GM20431 (cell line): ENCODE results near the gene YEATS2.
"Not testable (repeated sequence)": the region's sequence is repeated elsewhere in the genome, so short reads cannot be mapped to it uniquely, and the experiment has no call there.

Source experiments
- in situ Hi-C: fragments of 300-500 bp; cut with MseI, MboI; formaldehyde crosslinking; loops from one replicate; pipeline ENCODE4 v1.15.0; 2020; ENCODE audit warnings: low sequenced_read_pairs; ENCODE audit not compliant: unreplicated experiment

Gene YEATS2

DNA sequence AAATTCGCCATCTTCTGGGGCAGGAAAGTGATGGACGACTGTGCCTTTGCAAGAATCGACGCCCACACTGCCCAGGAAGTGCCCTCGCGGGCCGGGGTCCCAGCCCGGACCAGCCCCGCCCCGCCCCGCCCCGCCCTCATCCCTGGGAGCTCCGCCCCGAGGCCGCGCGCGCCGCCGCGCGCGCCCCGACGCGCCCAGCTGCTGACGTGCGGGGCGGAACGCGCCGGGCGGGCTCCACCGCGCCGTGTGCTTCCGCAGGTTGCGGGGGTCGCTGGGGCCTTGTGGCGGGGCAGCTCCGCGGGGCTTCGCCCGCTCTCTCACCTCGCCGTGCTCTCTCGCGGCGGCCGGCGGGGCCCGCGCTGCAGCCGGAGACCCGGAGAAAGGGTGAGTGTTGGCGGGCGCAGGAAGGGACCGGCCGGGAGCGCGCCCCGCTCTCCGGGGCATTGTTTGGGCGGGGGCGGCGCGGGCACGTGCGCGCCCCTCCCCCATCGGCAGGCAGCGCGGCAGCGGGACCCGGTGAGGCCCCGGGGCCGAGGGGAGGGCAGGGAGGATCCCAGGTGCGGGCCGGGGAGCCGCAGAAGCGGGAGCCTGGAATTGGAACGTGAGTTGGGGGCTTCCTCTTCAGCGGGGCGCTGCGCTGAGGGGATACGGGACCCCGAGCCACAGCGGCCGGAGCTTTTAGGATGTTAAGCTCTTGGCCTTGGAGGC, at the start of gene YEATS2:
Gene YEATS2, plus strand, starts transcription at position 188 of the 708 bp plus-strand sequence. CDS start 17,366 bp downstream, outside the sequence.
- in situ Hi-C loops: no loop called here

DNA sequence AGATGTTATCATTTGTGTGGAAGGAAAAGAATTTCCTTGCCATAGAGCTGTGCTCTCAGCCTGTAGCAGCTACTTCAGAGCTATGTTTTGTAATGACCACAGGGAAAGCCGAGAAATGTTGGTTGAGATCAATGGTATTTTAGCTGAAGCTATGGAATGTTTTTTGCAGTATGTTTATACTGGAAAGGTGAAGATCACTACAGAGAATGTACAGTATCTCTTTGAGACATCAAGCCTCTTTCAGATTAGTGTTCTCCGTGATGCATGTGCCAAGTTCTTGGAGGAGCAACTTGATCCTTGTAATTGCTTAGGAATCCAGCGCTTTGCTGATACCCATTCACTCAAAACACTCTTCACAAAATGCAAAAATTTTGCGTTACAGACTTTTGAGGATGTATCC, 47.0 kb upstream of the YEATS2 start:
- in situ Hi-C loops: no loop called here

- in situ Hi-C loops: no loop called here
Measured at GRCh38 chr3:183653209-183654064, 44.2 kb upstream of the YEATS2 start.

DNA sequence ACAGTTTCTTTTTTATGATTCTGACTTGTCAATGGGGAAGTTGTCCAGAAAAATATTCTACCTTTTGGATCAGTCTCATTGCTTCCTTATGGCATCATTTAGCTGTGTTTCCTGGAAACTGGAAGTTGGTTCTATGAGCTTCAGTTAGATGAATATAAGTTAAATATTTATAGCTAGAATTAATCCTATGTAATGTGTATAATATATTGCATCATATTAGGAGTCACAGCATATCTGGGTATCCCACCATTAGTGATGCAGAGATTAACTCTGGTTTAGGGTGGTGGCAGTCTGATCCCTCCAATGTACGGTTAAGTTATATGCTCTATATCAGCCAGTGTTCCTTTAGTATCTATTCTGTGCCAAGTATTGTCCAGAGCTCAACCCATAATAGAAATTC, 42.9 kb upstream of the YEATS2 start:
- in situ Hi-C loops: no loop called here

GRCh38 chr3:183662099-183662498, 35.5 kb upstream of the YEATS2 start:
- in situ Hi-C loops: no loop called here

GRCh38 chr3:183664913-183665381, 32.6 kb upstream of the YEATS2 start:
- in situ Hi-C loops: no loop called here

- in situ Hi-C loops: no loop called here
Measured at GRCh38 chr3:183680061-183680460, 17.5 kb upstream of the YEATS2 start.

DNA sequence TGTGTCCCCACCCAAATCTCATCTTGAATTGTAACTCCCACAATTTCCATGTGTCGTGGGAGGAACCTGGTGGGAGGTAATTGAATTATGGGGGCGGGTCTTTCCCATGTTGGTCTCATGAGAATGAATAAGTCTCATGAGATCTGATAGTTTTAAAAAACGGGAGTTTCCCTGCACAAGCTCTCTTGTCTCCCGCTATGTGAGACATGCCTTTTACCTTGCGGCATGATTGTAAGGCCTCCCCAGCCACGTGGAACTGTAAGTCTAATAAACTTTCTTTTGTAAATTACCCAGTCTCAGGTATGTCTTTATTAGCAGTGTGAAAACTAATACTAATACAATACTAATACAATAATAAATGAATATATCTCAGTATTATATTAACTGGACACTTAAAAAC, 9.9 kb upstream of the YEATS2 start:
- in situ Hi-C loops: no loop called here

- in situ Hi-C loops: no loop called here
Measured at GRCh38 chr3:183688874-183689273, 8.7 kb upstream of the YEATS2 start.

DNA sequence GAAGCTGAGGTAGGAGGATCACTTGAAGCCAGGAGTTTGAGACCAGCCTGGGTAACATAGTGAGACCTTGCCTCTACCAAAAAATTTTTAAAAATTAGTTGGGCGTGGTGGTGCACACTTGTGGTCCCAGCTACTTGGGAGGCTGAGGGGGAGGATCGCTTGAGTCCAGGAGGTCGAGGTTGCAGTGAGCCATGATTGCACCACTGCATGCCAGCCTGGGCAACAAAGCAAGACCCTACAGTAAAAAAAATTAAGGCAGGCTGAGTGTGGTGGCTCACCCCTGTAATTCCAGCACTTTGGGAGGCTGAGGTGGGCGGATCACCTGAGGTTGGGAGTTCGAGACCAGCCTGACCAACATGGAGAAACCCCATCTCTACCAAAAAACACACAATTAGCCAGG, 8.0 kb upstream of the YEATS2 start:
- in situ Hi-C loops: not testable (repeated sequence)

GRCh38 chr3:183690402-183690995, 7.1 kb upstream of the YEATS2 start:
- in situ Hi-C loops: no loop called here

DNA sequence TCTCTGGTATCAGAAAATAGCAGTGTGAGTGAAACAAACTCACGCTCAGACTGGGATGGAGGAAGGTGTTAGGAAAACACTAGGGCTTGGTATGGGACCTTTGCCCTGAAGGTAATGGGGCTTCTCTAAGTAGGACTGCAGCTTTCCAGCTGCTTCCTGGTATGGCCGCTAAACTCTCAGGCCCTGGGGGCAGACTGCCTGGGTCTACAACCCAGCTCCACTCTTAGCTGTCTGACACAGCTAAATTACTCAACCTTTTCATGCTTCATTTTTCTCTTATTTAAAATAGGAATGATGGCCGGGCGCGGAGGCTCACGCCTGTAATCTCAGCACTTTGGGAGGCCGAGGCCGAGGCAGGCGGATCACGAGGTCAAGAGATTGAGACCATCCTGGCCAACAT, 5.2 kb upstream of the YEATS2 start:
- in situ Hi-C loops: no loop called here

- in situ Hi-C loops: no loop called here
Measured at GRCh38 chr3:183695569-183696364, 1.8 kb upstream of the YEATS2 start.

GRCh38 chr3:183697123-183697609, 431 bp upstream of the YEATS2 start:
- in situ Hi-C loops: no loop called here

DNA sequence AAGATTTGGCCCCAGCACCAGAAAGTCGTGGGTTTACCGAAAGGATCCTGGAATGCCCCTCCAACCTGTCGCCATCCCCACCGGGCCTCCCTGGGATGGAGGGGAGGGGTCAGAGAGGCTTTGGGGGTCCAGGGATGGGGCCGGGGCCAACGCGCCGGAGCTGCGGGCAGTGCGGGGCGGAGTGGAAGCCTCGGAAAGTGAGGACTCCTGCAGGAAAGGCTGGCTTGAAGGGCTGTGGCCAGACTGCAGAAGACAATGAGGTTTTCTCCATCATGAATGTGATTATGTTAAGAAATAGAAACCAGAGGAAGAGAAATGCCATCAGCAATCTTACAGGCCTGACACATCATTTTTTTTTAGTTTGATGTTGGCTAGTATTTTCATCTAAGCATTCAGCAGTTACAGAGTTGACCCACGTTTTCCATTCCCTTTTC, 738 bp downstream of the YEATS2 start:
- in situ Hi-C loops: no loop called here

GRCh38 chr3:183698756-183699155, 1.2 kb downstream of the YEATS2 start:
- in situ Hi-C loops: no loop called here

- in situ Hi-C loops: no loop called here
Measured at GRCh38 chr3:183699238-183699947, 1.8 kb downstream of the YEATS2 start.

- in situ Hi-C loops: no loop called here
Measured at GRCh38 chr3:183701744-183702143, 4.1 kb downstream of the YEATS2 start.

DNA sequence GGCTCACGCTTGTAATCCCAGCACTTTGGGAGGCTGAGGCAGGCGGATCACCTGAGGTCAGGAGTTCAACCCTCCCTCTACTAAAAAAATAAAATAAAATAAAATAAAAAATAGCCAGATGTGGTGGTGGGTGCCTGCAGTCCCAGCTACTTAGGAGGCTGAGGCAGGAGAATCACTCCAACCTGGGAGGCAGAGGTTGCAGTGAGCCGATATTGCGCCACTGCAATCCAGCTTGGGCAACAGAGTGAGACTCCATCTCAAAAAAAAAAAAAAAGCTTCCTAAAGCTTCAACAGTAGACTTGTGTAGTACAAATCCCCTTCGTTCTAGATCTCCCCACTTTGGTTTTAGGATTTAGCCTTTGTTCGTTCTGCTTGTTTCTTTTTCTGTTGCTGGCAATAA, 6.3 kb downstream of the YEATS2 start:
- in situ Hi-C loops: not testable (repeated sequence)
